GM18870 (cell line): ENCODE results near the gene CCNK.

Source experiments
- ATAC-seq: cut with Tn5 transposase; IDR thresholded peaks from one replicate; pipeline ENCODE4 v1.9.1; 2021; ENCODE audit warnings: moderate library complexity; ENCODE audit not compliant: unreplicated experiment

CCNK gene

GRCh38 chr14:99505089-99505488, 23.9 kb downstream of the CCNK start:
- no peak for ATAC-seq

DNA sequence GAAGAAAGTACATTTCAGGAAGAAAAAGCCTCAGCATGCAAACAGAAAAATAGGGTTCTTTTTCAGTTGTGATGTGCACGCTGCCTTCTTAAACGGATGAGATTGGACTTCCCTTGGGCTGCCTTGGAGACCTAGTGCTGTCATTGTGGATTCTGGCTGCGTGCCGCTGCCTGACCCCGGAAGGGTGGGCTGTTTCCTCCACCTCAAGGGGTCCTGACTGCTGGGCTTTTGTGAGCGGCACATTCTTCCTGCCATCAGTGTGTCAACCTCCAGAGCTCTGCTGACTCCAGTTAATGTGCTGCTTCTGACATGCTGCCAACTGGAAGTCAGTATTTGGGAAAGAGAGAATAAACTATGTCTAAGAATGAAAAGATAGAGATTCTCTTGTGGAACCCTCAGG, 25.1 kb downstream of the CCNK start:
- no peak for ATAC-seq

DNA sequence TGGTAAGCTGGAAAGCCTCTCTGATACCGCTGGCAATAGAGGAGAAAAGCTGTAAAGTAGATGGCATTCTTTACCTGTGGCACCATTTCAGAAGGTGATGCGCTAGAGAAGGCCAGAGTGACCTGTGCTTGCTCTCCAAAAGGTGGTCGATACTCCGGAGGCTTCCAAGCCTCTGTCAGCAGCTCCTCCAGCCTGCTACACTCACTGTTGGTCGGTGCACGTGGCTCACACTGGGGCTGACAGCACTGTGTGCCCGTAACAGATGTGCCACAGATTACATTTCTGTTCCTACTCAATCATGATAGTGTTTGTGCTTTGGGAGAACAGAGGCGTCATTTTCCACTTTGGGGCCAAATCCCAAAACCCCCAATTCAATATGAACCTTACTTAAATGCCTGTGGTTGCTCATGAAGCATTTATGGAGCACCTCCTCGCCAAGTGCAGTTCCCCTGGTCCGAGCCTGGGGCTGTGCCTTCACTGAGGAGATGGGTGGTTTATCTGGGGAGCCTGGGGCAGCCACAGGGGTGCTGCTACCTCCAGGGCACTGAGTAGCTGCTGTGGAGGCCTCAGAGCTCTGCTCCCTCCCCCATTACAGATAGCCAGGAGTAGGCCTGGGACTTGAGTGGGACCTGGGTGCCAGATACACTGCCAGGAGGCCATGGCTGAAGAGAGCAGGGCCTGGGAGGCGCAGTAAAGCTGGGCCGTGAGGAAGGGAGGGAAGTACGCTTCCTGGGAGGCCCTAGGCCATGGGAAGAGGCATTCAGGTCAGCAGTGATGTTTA, 26.8 kb downstream of the CCNK start:
- no peak for ATAC-seq

DNA sequence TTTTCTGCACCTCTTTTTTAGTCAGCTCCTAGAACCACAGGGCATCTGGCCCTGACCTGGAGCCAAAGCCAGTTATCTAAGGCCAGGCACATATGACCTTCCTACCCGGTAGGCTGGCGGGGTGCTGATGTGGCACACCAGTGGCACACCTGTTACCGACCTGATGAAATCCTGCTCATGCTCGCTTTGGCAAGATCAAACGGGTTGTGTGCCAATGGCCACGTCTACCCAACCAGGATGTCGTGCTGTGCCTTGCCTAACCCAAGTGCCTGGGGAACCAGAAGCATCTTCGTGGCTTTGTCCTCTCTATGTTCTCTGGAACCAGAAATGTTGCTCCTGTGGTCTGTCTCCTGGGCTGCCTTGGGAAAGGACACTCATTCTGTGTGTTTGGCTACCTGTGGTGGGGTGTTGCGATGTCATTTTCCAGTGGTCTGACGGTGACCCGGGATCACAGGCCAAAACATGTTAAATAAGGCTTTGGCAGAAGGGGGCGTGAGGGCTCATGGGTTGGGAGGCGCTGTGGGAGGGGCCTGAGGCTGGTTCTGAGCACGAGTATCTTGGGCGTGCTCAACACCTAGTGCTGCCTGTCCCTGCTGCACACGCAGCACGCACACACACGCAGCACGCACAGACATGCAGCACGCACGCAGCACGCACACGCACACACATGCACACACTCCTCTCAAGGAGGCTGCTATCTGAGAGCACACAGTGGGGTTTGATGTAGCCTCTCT, 27.9 kb downstream of the CCNK start:
- no peak for ATAC-seq

GRCh38 chr14:99509871-99510555, 28.8 kb downstream of the CCNK start:
- ATAC-seq = no peak

GRCh38 chr14:99510556-99511139, 29.4 kb downstream of the CCNK start:
- ATAC-seq = no peak

GRCh38 chr14:99511421-99512109, 30.4 kb downstream of the CCNK start:
- no peak for ATAC-seq

GRCh38 chr14:99512110-99512449, 30.9 kb downstream of the CCNK start:
- ATAC-seq = no peak

DNA sequence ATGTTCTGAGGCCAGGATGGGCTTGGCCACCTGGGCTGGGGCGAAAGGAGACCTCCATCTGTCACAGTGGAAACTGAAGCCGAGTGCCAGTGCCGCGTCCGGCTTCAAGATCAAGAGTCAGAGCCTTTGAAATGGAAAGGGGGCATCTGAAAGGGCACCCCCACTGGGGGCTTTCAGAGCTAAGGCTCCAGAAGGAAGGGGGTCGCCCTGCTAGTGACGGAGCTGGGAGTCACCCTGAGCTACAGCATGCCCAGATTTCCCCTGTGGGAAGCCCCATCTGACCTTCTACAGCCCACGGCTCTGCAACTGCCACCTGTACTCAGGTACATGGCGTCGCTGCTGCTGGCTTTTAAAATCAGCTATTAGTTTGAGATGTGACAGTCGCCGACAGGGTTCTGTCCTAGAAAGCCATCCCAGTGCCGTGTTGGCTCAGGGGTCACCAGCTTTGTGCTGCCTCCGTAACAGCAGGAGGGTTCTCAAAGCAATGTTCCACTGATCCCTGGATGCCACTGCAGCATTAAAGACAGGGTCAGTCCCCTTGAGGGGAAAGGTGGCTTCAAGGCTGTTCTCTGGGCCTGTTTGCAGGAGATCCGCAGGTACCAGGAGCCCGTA, 31.5 kb downstream of the CCNK start:
- ATAC-seq = no peak

- ATAC-seq = no peak
Measured at GRCh38 chr14:99513183-99513694, 32.0 kb downstream of the CCNK start.

DNA sequence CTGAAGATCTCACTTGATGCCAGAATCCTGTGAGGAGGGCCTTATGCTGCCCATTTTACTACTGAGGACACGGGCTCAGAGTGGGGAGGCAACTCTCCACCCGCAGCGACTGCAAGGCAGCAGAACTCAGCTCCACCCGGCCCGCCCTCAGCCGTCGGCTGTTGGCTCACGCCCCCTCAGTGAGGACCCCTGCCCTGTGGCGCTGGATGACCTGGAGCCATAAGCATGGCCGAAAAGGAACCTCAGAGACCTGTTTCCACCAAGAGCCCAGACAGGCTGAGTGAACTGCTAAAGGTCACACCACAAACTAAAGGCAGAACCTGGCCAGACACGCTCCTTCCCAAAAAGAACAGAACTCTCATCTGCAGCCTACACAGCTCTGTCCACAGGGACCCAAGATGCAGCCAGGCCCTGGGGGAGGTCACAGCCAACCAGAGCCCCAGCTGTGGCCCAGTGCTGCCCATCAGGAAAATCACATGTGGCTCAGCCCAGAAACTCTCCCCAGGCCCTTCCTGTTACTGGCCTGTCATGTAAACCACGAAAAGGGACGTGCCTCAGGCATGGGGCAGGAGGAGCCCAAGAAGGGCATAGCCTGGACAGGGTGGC, 32.8 kb downstream of the CCNK start:
- no peak for ATAC-seq

DNA sequence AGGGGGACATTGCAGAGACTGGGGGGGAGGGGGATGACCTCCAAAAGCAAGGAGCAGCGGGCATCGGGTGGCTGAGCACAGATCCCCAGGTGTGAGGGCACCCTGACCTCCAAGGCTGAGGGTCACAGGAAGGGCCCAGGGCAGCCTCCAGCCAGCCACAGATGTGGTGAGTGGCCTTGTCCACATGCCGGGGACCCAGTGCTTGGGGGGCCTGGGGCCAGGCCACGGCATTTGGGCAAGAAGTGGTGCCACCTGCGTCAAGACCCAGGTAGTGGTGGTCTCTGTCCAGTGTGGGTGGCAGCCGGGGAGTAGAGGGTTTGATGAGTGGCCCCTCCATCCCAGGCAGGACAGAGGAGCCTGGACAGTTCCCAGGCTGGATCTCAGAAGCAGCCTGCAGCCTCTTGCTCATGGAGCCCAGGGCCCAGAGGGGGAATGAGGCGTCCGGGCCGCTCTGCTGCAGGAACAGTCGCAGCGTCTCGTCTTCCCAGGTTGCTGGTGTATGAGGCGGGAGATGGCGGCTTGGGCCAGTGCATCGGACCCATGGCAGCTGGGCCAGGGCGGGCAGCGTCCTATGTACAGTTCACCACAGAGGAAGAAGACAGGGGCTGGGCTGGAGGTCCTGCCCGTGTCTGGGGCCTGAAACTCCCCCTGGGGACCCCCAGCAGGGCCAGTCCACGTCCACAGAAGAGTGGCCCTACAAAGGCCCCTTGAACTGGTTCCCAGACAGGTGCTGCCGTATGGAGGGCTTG, 33.5 kb downstream of the CCNK start:
- ATAC-seq = no peak

GRCh38 chr14:99515301-99516155, 34.3 kb downstream of the CCNK start:
- ATAC-seq = no peak

DNA sequence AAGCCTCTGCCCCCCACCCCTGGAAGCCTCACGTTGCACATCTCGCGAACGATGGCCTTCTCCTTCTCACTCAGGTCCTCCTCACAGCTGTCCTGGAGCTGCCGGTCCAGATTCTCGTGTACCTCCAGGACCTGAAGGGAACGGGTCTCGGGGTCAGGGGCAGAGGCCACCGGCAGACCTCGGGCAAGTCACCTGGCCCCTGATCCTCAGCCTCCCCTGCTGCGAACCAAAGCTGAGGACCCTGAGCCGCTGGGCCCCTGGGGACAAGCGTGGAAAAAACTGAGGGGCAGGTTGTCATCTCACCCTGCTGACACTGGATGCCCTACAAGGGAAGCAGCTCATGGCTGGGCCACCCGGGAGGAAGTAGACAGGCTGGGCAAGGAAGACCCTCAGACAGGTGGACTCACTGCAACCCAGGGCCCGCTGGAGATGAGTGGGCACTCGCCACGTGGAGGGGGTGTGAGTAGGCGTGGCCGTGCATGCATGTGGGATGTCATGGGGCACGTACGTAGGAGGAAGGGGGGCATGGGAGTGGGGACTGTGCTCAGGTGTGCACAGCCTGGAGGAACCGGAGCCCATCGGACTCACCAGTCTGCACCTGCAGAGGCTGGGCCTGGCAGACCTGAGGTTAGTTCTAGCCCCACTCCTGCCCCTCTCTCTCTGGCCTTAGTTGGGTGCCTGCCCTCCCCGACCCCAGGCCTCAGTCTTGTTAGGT, 35.1 kb downstream of the CCNK start:
- no peak for ATAC-seq

DNA sequence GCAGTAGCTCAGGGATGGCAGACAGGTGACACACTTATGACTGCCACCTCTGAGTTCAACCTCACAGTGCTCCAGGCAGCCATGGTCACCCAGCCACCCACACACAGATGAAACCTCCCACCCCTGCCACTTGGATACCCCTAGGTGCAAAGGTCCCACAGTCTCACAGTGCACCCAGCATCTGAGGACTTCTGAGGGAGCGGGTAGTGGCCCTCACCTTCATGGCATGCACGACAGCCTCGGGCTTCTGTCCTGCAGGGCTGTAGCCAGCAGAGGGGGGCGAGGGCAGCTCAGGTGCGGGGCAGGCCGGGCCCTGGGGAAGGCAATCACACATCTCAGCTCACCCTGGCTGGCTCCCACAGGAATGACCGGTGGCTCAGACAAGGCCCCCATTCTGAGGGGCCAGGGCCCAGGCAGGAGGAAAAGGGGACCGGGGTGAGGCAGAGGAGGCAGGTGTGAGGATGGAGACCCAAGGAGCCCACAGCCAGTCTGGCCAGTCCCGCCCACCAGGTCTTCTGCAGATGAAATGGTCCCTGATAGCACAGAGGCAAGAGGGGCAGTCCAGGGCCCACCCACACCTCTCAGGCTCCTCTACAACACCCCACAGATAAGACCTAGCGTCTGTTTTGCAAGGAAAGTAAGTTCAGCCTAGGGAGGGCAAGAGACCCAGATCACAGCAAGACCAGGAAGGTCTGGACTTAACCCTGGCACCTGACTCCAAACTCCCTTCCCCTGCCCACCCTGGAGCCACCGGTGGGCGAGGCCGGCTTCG, 35.8 kb downstream of the CCNK start:
- no peak for ATAC-seq

DNA sequence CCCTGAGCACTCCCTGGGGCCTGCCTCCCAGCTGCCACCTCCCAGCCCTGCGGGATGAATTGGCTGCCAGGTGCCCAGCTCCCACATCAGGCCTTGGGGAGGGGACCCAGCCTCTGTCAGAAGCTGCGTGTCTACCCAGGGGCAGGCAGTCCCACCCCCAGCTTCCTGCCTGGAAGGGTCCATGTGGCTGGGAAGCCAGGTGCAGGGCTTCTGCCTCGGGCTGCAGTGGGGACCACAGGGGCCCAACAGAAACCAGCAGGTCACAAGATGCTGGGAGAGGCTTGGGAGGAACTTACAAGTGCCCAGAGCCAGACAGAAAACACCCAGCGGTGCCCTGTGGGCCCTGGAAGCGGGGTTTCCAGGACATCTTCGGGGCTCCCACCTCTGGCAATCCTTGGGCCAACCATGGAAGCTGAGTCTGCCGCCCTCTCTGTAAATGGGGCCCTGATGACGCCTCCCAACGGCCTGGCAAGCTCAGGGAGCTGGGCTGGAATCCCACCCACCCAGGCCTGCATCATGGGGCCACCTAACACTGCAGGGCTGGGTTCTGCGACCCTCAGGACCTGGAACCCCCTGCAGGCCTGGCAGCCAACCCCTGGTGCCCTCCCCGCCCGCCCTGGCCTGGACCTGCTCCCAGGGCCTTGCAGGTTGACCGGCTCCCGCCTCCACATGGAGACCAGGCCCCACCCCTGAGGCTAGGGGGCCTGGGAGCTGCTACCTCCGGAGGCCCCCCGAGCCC, 36.6 kb downstream of the CCNK start:
- no peak for ATAC-seq
